Liver (tissue), 9 donors: ENCODE results near the gene GK. TPM values are rescaled to one million over a fixed set of nuclear protein-coding genes. Genes with fewer than 3 reads are reported as not detected.

ENCODE experiments used
- DNase-seq: peaks from one replicate; pipeline ENCODE4 v3.0.0-alpha.2; 2017; ENCODE audit warnings: low spot score
- H3K27ac ChIP-seq, 2 donors: one replicate each; pipeline ENCODE4 v1.7.0; 2013; ENCODE audit warnings: inconsistent platforms in 2 of 2, low read length in 2 of 2, control low read depth in 1 of 2, low read depth in 1 of 2, mild to moderate bottlenecking in 1 of 2
- H3K27me3 ChIP-seq, 4 donors: one replicate each; pipeline versions ENCODE4 v1.6.1 to v1.7.0; 2013; ENCODE audit warnings: low read length in 3 of 4, inconsistent platforms in 1 of 4, mild to moderate bottlenecking in 1 of 4, moderate library complexity in 1 of 4; ENCODE audit not compliant: control insufficient read depth in 4 of 4, insufficient read depth in 4 of 4
- H3K36me3 ChIP-seq, 4 donors: one replicate each; pipeline versions ENCODE4 v1.6.1 to v1.7.0; 2013; ENCODE audit warnings: low read length in 3 of 4, mild to moderate bottlenecking in 3 of 4, low read depth in 1 of 4, moderate library complexity in 1 of 4; ENCODE audit not compliant: control insufficient read depth in 4 of 4, insufficient read depth in 3 of 4
- H3K4me1 ChIP-seq, 4 donors: one replicate each; pipeline versions ENCODE4 v1.6.1 to v1.7.0; 2013; ENCODE audit warnings: low read length in 3 of 4, mild to moderate bottlenecking in 3 of 4, moderate library complexity in 1 of 4; ENCODE audit not compliant: control insufficient read depth in 4 of 4, insufficient read depth in 4 of 4
- H3K4me3 ChIP-seq, 3 donors: one replicate each; pipeline versions ENCODE4 v1.6.1 to v1.7.0; 2013; ENCODE audit warnings: low read length in 3 of 3, control low read depth in 1 of 3, low read depth in 1 of 3, mild to moderate bottlenecking in 1 of 3
- H3K9ac ChIP-seq, 2 donors: one replicate each; pipeline ENCODE4 v1.7.0; 2013; ENCODE audit warnings: low read length in 2 of 2, mild to moderate bottlenecking in 2 of 2, moderate library complexity in 2 of 2, control low read depth in 1 of 2, low read depth in 1 of 2
- H3K9me3 ChIP-seq, 4 donors: one replicate each; pipeline versions ENCODE4 v1.6.1 to v1.7.0; 2013; ENCODE audit warnings: low read length in 3 of 4; ENCODE audit not compliant: control insufficient read depth in 4 of 4
- ATF3 ChIP-seq: IDR thresholded peaks from 2 replicates; pipeline ENCODE4 v1.6.1; 2016; ENCODE audit warnings: antibody characterized with exemption
- CTCF ChIP-seq: fragments of 150-350 bp; IDR thresholded peaks from 2 replicates; pipeline ENCODE4 v1.5.1; 2017; ENCODE audit warnings: improper control_type of control experiment, low read depth, low read length; ENCODE audit not compliant: missing input control
- EGR1 ChIP-seq, 2 donors: IDR thresholded peaks; 2 replicates each; pipeline ENCODE4 v1.6.1; 2016 to 2018; ENCODE audit warnings: antibody characterized with exemption in 2 of 2, low read depth in 2 of 2
- FOXA1 ChIP-seq: IDR thresholded peaks from 2 replicates; pipeline ENCODE4 v1.6.1; 2016; ENCODE audit warnings: antibody characterized with exemption
- FOXA2 ChIP-seq: IDR thresholded peaks from 2 replicates; pipeline ENCODE4 v1.6.1; 2016; ENCODE audit warnings: antibody characterized with exemption
- GABPA ChIP-seq, 2 donors: IDR thresholded peaks in 1 of 2; conservative IDR thresholded peaks in 1 of 2; 2 replicates each; pipeline ENCODE4 v1.6.1; 2016; ENCODE audit warnings: antibody characterized with exemption in 2 of 2, mild to moderate bottlenecking in 1 of 2, moderate library complexity in 1 of 2
- HNF4A ChIP-seq, 2 donors: conservative IDR thresholded peaks; 2 replicates each; pipeline ENCODE4 v1.6.1; 2016; ENCODE audit warnings: antibody characterized with exemption in 2 of 2, mild to moderate bottlenecking in 2 of 2
- HNF4G ChIP-seq: IDR thresholded peaks from 2 replicates; pipeline ENCODE4 v1.6.1; 2016; ENCODE audit warnings: antibody characterized with exemption
- JUND ChIP-seq, 2 donors: IDR thresholded peaks; 2 replicates each; pipeline ENCODE4 v1.6.1; 2016; ENCODE audit warnings: antibody characterized with exemption in 2 of 2
- MAX ChIP-seq: IDR thresholded peaks from 2 replicates; pipeline ENCODE4 v1.6.1; 2016; ENCODE audit warnings: antibody characterized with exemption
- NR2F2 ChIP-seq: IDR thresholded peaks from 2 replicates; pipeline ENCODE4 v1.6.1; 2016; ENCODE audit warnings: antibody characterized with exemption
- RAD21 ChIP-seq, 2 donors: IDR thresholded peaks; 2 replicates each; pipeline ENCODE4 v1.6.1; 2016; ENCODE audit warnings: antibody characterized with exemption in 2 of 2, mild to moderate bottlenecking in 2 of 2
- REST ChIP-seq: IDR thresholded peaks from 2 replicates; pipeline ENCODE4 v1.6.1; 2016; ENCODE audit warnings: antibody characterized with exemption, mild to moderate bottlenecking
- RXRA ChIP-seq, 2 donors: IDR thresholded peaks; 2 replicates each; pipeline ENCODE4 v1.6.1; 2017 to 2018; ENCODE audit warnings: antibody characterized with exemption in 2 of 2, mild to moderate bottlenecking in 1 of 2
- SP1 ChIP-seq: IDR thresholded peaks from 2 replicates; pipeline ENCODE4 v1.6.1; 2018; ENCODE audit warnings: antibody characterized with exemption, mild to moderate bottlenecking
- TAF1 ChIP-seq: conservative IDR thresholded peaks from 2 replicates; pipeline ENCODE4 v1.6.1; 2016; ENCODE audit warnings: antibody characterized with exemption, mild to moderate bottlenecking
- YY1 ChIP-seq: IDR thresholded peaks from 2 replicates; pipeline ENCODE4 v1.6.1; 2016; ENCODE audit warnings: antibody characterized with exemption, mild to moderate bottlenecking
- ZBTB33 ChIP-seq: IDR thresholded peaks from 2 replicates; pipeline ENCODE4 v1.6.1; 2016; ENCODE audit warnings: antibody characterized with exemption
- WGBS: extraction: QIAGEN DNeasy Blood & Tissue Kit; methylation state at CpG from one replicate; pipeline ENCODE4 v1.1.7; 2013; 5-methylcytosine and 5-hydroxymethylcytosine counted together
- polyA plus RNA-seq, 2 donors: library from polyadenylated mRNA; stranded (reverse) in 1 of 2; unstranded in 1 of 2; fragments of 200-250 nt in 1 of 2; fragments of >200 nt in 1 of 2; fragmentation: Nextera tagmentation in 1 of 2; extraction: Ambion mirVana in 1 of 2; gene quantifications; one replicate each; pipeline versions ENCODE4 v1.2.1 to v1.2.3, GENCODE V29; 2013 to 2015
- total RNA-seq, 2 donors: library from RNA; depleted of rRNA; stranded (reverse); fragments of >200 nt; gene quantifications; one replicate each; pipeline ENCODE4 v1.2.3, GENCODE V29; 2014
- donor health status: healthy.
- donor health status: healthy.
- donor health status: healthy.
- donor health status: healthy.
- donor health status: healthy.

The GK gene
- total and polyA plus RNA-seq, 4 donors, result 27.9 to 145 (median 44.0) TPM

- Histone ChIP-seq H3K36me3 (no peaks in the 10 kb centered on the region), H3K27ac (peak overlapping the region; percentile 9 to 56), H3K9ac (no peak overlapping the region), H3K27me3 (no peaks in the 10 kb centered on the region), H3K4me3 (no peak overlapping the region), H3K9me3 (no peaks in the 10 kb centered on the region), H3K4me1 (peaks cover 1 to 8% (median 5%) of the 10 kb centered on the region in 4 donors)
- WGBS, result 28% methylated on average over 6 of the region's 6 CpGs
- DNase-seq, result no peak
- TF ChIP-seq FOXA1 (no peak), RXRA (IDR thresholded peaks at IDR 0.05) (peak; percentile 56 to 62), ATF3 (no peak), TAF1 (no peak), NR2F2 (no peak), YY1 (peak; percentile 25), MAX (no peak), GABPA (IDR thresholded peaks at IDR 0.05 in 1 of 2, conservative IDR thresholded peaks at IDR 0.05 in 1 of 2) (no peak), RAD21 (IDR thresholded peaks at IDR 0.05) (peak; percentile 17 to 38), HNF4A (conservative IDR thresholded peaks at IDR 0.05) (peak; percentile 75 to 78), JUND (IDR thresholded peaks at IDR 0.05) (no peak), SP1 (peak; percentile 60), CTCF (no peak), ZBTB33 (peak; percentile 14), HNF4G (no peak), FOXA2 (no peak), EGR1 (IDR thresholded peaks at IDR 0.05; ENCODE audit: low read depth in 2 of 2) (no peak), REST (no peak)
Measured at GRCh38 chrX:30612250-30612655, 41.0 kb upstream of the GK start.
